ENCODE data around the gene MAP2.
"Not testable (repeated sequence)": the region's sequence is repeated elsewhere in the genome, so short reads cannot be mapped to it uniquely, and the experiment has no call there.

The MAP2 gene

GRCh38 chr2:209476367-209477208 is 52.7 kb downstream of the MAP2 start:
- peak; percentile 57 for DNase-seq

GRCh38 chr2:209492296-209492695 is 68.4 kb downstream of the MAP2 start:
- not testable (repeated sequence) for DNase-seq

- DNase-seq, result not testable (repeated sequence)
These were observed 71.3 kb downstream of the MAP2 start for GRCh38 chr2:209495068-209495620.

GRCh38 chr2:209495855-209496585 is 72.2 kb downstream of the MAP2 start:
- no peak for DNase-seq

GRCh38 chr2:209496586-209496982 is 72.7 kb downstream of the MAP2 start:
- DNase-seq, result no peak

- no peak for DNase-seq
These were observed 74.8 kb downstream of the MAP2 start for GRCh38 chr2:209498614-209499013.

- no peak for DNase-seq
These were observed 75.2 kb downstream of the MAP2 start for GRCh38 chr2:209499069-209499468.

- DNase-seq, result no peak
These were observed 77.7 kb downstream of the MAP2 start for GRCh38 chr2:209501579-209501978.

- no peak for DNase-seq
These were observed 81.6 kb downstream of the MAP2 start for GRCh38 chr2:209505410-209505809.

- no peak for DNase-seq
These were observed 84.4 kb downstream of the MAP2 start for GRCh38 chr2:209508255-209508654.

GRCh38 chr2:209511637-209512036 is 87.8 kb downstream of the MAP2 start:
- no peak for DNase-seq

GRCh38 chr2:209512971-209513370 is 89.1 kb downstream of the MAP2 start:
- DNase-seq, result no peak

- no peak for DNase-seq
These were observed 93.6 kb downstream of the MAP2 start for GRCh38 chr2:209517436-209517835.

- DNase-seq, result no peak
These were observed 95.4 kb downstream of the MAP2 start for GRCh38 chr2:209519271-209519670.

- DNase-seq, result peak; percentile 77
These were observed 96.1 kb downstream of the MAP2 start for GRCh38 chr2:209519906-209520305.

- DNase-seq, result no peak
These were observed 99.3 kb downstream of the MAP2 start for GRCh38 chr2:209523041-209523740.

GRCh38 chr2:209523867-209524266 is 100.0 kb downstream of the MAP2 start:
- DNase-seq, result no peak

GRCh38 chr2:209525331-209525730 is 101.5 kb downstream of the MAP2 start:
- DNase-seq, result no peak

GRCh38 chr2:209525834-209526281 is 102.0 kb downstream of the MAP2 start:
- DNase-seq, result no peak

- no peak for DNase-seq
These were observed 102.7 kb downstream of the MAP2 start for GRCh38 chr2:209526561-209526960.

- DNase-seq, result no peak
These were observed 105.7 kb downstream of the MAP2 start for GRCh38 chr2:209529579-209529978.

GRCh38 chr2:209532321-209532720 is 108.5 kb downstream of the MAP2 start:
- DNase-seq, result no peak

GRCh38 chr2:209533391-209533790 is 109.5 kb downstream of the MAP2 start:
- no peak for DNase-seq
